HG03066 (cell line): ENCODE data around the gene GPR63.

Source experiments
- ATAC-seq: cut with Tn5 transposase; IDR thresholded peaks from one replicate; pipeline ENCODE4 v1.9.1; 2021; ENCODE audit warnings: low read depth; ENCODE audit not compliant: unreplicated experiment

GPR63 gene

DNA sequence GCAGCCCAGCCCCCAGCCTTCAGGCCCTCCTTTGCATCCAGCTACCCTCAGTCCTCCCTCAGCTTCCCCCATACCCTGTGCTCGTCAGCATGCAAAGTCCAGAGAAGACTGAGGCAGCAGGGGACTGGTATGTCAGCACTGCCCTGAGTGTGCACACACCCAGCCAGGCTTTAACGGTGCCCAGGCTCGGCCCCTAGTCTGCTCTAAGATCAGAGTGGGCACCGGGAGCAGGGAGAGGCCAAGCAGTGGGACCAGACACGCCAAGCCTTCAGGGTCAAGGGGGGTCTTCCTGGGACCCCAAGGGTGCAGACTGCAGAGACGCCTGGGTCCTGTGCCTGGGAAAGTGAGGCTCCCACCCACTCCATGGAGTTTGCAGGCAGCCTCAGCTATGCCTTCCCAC, 74.7 kb downstream of the GPR63 start:
- ATAC-seq, result no peak

DNA sequence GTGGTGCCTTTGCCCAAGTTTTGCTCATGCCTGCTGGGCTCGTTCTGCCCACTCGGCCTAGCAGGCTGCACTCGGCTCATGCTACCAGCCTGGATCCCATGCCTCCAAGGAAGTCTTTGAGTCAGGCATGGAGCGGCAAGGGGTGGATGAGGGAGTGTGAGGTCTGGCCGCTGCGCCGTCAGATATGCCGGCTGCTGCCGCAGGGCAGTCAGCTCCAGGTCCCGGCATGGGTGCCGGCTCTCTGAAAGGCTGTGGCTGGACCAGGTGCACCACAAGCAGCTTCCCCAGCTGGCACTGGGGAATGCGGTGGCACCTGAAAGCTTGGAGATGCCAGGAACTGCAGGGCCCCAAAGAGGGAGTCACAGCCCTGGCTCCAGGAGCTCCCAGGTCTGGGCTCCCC, 75.5 kb downstream of the GPR63 start:
- ATAC-seq, result no peak

DNA sequence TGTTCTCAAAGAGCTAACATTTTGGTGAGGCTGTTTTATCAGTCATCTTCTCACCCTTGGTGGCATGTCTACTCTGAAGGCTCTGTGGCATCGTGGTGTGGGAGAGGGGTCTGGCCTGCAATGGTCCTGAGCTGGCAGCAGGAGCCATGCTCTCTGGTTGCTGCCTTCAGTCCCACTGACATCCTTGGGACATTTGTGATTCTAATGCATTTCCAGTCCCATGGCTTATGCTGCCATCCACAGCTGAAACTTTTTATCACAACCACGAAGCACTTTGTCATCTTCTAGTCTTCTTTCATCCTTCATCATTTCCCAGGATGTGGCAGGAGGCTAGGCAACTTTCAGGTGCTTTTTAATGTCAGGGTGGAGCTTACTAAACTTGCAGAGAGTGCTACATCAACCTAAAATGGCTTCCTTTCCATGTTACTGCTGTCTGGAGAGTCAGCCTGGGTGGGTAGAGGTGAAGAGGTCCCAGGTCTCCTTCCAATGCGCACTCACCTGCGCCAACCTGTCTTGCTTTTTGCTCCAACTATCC, 77.1 kb downstream of the GPR63 start:
- ATAC-seq, result no peak

DNA sequence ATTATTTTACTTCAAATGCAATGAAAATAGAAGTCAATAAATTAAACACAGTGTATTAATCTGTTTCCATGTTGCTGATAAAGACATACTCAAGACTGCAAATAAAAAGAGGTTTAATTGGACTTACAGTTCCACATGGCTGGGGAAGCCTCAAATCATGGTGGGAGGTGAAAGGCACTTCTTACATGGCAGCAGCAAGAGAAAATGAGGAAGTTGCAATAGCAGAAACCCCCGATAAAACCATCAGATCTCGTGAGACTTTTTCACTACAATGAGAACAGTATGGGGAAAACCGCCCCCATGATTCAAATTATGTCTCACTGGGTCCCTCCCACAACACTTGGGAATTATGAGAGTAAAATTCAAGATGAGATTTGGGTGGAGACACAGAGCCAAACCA, 82.2 kb downstream of the GPR63 start:
- no peak for ATAC-seq

DNA sequence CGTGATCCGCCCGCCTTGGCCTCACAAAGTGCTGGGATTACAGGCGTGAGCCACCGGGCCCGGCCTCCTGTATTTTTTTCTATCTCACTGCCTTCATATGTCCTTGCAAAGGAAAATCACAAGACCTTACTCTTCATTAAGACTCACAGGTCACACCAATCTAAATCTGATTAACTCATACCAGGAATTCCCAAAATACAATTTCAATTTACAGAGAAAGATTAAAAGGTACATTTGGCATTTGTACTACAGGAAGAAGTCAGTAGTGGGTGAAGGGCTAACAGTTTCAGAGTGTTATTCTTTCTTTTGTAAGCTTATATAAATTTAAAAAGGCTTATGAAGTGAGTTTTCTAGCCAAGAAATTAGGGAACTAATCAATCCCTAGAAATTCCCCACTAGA, 87.4 kb downstream of the GPR63 start:
- ATAC-seq, result no peak
